NCI-H524 treated with DMSO at 0.1 percent for 48 hours (cell line): ENCODE measurements around the gene HBZ.
"Not testable (repeated sequence)": the region's sequence is repeated elsewhere in the genome, so short reads cannot be mapped to it uniquely, and the experiment has no call there.

Experiments
- DNase-seq: peaks from one replicate; lab custom pipeline; 2025; lab: John Stamatoyannopoulos, UW

Gene HBZ

GRCh38 chr16:133716-134115, 18.7 kb upstream of the HBZ start:
- DNase-seq: no peak

DNA sequence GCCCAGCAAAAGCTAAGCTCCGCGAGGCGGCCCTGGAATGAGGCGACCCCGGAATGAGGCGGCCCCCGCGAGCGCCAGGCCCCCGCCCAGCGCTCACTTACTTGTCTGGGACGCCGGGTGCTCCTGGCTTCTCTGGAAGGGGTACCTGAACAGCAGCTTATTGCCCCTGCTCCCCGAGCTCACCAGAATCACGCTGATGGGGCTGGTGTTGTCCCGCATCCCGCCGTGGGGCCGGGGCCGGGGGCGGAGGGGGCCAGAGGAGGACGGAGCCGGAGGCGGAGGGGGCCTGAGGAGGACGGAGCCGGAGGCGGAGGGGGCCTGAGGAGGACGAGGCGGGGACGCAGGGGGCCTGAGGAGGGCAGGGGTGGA, 14.4 kb upstream of the HBZ start:
- no peak for DNase-seq

GRCh38 chr16:140175-140857, 12.1 kb upstream of the HBZ start:
- no peak for DNase-seq

GRCh38 chr16:142405-142967, 10.0 kb upstream of the HBZ start:
- no peak for DNase-seq

GRCh38 chr16:143047-143446, 9.4 kb upstream of the HBZ start:
- DNase-seq: no peak

- no peak for DNase-seq
These were observed 9.0 kb upstream of the HBZ start for GRCh38 chr16:143456-143855.

GRCh38 chr16:144797-145252, 7.6 kb upstream of the HBZ start:
- no peak for DNase-seq

DNA sequence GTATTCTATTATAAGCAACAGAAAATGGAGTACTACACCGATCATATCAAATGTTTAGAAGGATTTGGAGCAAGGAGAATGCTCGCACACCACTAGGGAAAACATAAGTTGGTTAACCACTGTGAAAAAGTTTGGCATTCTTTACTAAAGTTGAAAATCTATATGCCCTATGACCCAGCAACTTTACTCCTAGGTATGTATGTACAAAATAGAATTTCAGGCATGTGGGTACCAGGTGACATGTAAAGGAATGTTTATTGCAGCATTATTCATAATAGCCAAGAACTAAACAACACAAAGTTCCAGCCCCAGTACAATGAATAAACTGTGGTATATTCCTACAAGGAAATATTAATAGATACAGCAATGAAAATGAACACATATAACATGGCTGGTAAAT, 5.8 kb upstream of the HBZ start:
- no peak for DNase-seq

- no peak for DNase-seq
These were observed 3.3 kb upstream of the HBZ start for GRCh38 chr16:149024-149660.

DNA sequence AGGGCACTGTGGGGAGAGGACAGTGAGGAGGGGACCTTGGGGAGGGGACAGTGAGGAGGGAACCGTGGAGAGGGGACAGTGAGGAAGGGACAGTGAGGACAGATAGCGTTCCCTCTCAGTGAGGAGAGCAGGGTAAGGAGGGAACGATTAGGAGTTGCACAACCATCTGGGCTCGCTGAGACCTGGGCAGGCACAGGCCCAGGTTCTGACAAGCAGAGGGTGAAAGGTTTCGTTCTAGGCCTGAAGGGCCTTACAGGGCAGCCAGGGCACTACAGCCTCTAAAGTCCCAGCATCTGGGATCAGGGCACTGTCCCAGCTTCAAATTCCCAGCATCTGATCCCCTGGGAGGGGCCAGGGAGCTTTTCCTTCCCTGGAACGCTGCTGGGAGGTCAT, 681 bp downstream of the HBZ start:
- DNase-seq: not testable (repeated sequence)

- DNase-seq: not testable (repeated sequence)
These were observed 1.2 kb downstream of the HBZ start for GRCh38 chr16:153550-154216.

GRCh38 chr16:154217-155030, 2.0 kb downstream of the HBZ start:
- peak; percentile 23 for DNase-seq

- DNase-seq: no peak
These were observed 2.6 kb downstream of the HBZ start for GRCh38 chr16:155031-155398.

- no peak for DNase-seq
These were observed 6.8 kb downstream of the HBZ start for GRCh38 chr16:159136-159849.

- DNase-seq: not testable (repeated sequence)
These were observed 7.8 kb downstream of the HBZ start for GRCh38 chr16:160242-160641.

DNA sequence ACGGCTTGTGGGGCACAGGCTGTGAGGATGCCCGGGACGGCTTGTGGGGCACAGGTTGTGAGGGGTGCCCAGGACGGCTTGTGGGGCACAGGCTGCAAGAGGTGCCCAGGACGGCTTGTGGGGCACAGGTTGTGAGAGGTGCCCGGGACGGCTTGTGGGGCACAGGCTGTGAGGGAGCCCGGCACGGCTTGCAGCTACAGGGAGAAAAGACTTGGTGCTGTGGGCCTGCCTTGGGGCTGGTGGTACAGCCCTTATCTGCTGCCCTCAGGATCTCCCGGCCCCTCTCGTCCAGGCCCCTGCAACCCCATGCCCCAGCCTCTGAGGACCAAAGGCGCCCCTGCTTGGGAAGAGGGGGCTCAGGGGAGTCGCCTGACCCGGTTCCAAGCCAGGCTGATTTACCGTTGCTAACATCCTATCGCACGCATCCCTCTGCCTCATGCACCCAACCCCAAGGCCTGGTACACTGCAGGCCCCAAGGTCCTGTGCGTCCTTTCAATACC, 8.3 kb downstream of the HBZ start:
- no peak for DNase-seq

- DNase-seq: no peak
These were observed 10.0 kb downstream of the HBZ start for GRCh38 chr16:162271-162991.

DNA sequence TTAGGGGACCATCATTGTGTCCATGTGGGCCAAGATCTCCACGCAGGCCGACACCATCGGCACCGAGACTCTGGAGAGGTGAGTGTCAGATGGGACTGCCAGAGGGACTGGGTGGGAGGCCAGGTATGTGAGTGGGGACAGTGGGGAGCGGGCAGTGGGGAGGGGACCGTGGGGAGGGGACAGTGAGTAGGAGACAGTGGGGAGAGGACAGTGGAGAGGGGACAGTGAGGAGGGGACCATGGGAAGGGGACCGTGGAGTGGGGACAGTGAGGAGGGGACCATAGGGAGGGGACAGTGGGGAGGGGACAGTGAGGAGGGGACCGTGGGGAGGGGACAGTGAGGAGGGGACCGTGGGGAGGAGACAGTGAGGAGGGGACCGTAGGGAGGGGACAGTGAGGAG, 10.7 kb downstream of the HBZ start:
- not testable (repeated sequence) for DNase-seq

DNA sequence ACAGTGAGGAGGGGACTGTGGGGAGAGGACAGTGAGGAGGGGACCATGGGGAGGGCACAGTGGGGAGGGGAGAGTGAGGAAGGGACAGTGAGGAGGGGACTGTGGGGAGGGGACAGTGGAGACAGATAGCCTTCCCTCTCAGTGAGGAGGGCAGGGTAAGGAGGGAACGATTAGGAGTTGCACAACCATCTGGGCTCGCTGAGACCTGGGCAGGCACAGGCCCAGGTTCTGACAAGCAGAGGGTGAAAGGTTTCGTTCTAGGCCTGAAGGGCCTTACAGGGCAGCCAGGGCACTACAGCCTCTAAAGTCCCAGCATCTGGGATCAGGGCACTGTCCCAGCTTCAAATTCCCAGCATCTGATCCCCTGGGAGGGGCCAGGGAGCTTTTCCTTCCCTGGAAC, 11.3 kb downstream of the HBZ start:
- DNase-seq: not testable (repeated sequence)

- not testable (repeated sequence) for DNase-seq
These were observed 11.8 kb downstream of the HBZ start for GRCh38 chr16:164134-164823.
